Spleen (tissue), 7 donors: ENCODE measurements around the gene PALMD.

Experiments used
- CTCF ChIP-seq, 11 experiments: fragments of 200-600 bp in 7 of 11; fragments of 450-650 bp in 4 of 11; sonication (generic) in 4 of 11; IDR thresholded peaks in 8 of 11; conservative IDR thresholded peaks in 3 of 11; 1 replicate in 7 of 11; 2 replicates in 4 of 11; pipeline versions ENCODE4 v1.4.0 to v1.8.0; 2016 to 2021; ENCODE audit warnings: antibody characterized with exemption in 11 of 11, inconsistent platforms in 4 of 11, mild to moderate bottlenecking in 1 of 11
- POLR2AphosphoS5 ChIP-seq, 3 donors: sonication (generic); formaldehyde crosslinking; IDR thresholded peaks; one replicate each; pipeline ENCODE4 v1.5.1; 2017; ENCODE audit warnings: antibody characterized with exemption in 3 of 3
- donor health status: DM: no; HTN: no; CAD: no; lungs with moderate emphysema.
- donor health status: DM: no; HTN: no; CAD: no.
- donor health status: DM: no; HTN: no; CAD: no.

GRCh38 chr1:99697580-99697979 is 51.7 kb downstream of the PALMD start:
- no peak for TF ChIP-seq CTCF (IDR thresholded peaks at IDR 0.05 in 8 of 11, conservative IDR thresholded peaks at IDR 0.05 in 3 of 11)
- TF ChIP-seq POLR2AphosphoS5 (IDR thresholded peaks at IDR 0.05) = no peak
